Activated CD8-positive, alpha-beta T cell treated with anti-CD3 and anti-CD28 coated beads for 36 hours (primary cell): ENCODE measurements around the gene PDZRN4. TPM values are rescaled to one million over a fixed set of nuclear protein-coding genes. Genes with fewer than 3 reads are reported as not detected.

Source experiments
- ATAC-seq: fragments of 200-7000 bp; cut with Tn5 transposase; one replicate; pipeline ENCODE4 v1.10.0; 2021; ENCODE audit warnings: mild to moderate bottlenecking, moderate library complexity
- CTCF ChIA-PET: fragments of 350-600 bp; sonication (Branson Sonifier 250); formaldehyde crosslinking; loops from one replicate; lab custom pipeline; 2021; ENCODE audit warnings: antibody characterized with exemption; lab: Charles Lee
- POLR2A ChIA-PET: fragments of 350-600 bp; sonication (Branson Sonifier 250); formaldehyde crosslinking; loops from one replicate; lab custom pipeline; 2021; ENCODE audit warnings: antibody characterized with exemption; lab: Charles Lee
- DNase-seq: peaks from one replicate; pipeline ENCODE4 v3.0.0-alpha.2; 2020
- H3K27ac Mint-ChIP-seq: one replicate; pipeline ENCODE4 v1.8.0; 2021; ENCODE audit warnings: mild to moderate bottlenecking, mixed read lengths
- H3K27me3 Mint-ChIP-seq: one replicate; pipeline ENCODE4 v1.8.0; 2021; ENCODE audit warnings: mixed read lengths
- H3K36me3 Mint-ChIP-seq: one replicate; pipeline ENCODE4 v1.8.0; 2021; ENCODE audit warnings: low read depth, mixed read lengths
- H3K4me1 Mint-ChIP-seq: one replicate; pipeline ENCODE4 v1.8.0; 2021; ENCODE audit warnings: low read depth, mixed read lengths
- H3K4me3 Mint-ChIP-seq: one replicate; pipeline ENCODE4 v1.8.0; 2021; ENCODE audit warnings: mild to moderate bottlenecking, moderate library complexity, mixed read lengths
- H3K9me3 Mint-ChIP-seq: one replicate; pipeline ENCODE4 v1.8.0; 2021; ENCODE audit warnings: mixed read lengths
- intact Hi-C: fragments of 100-400 bp; cut with micrococcal nuclease; formaldehyde crosslinking; loops from one replicate; pipeline ENCODE4 v1.10.0; 2022
- total RNA-seq, 2 experiments: library from RNA; stranded (reverse); gene quantifications; one replicate each; pipeline ENCODE4 v1.2.3, GENCODE V29; 2021
- TF ChIP-seq, protein P1 (sequence below): fragments of 200-600 bp; IDR thresholded peaks from one replicate; pipeline ENCODE4 v1.8.0; 2022; ENCODE audit warnings: antibody characterized with exemption, mild to moderate bottlenecking

Gene PDZRN4
- total RNA-seq, 2 experiments from 2014 or later, result not detected

DNA sequence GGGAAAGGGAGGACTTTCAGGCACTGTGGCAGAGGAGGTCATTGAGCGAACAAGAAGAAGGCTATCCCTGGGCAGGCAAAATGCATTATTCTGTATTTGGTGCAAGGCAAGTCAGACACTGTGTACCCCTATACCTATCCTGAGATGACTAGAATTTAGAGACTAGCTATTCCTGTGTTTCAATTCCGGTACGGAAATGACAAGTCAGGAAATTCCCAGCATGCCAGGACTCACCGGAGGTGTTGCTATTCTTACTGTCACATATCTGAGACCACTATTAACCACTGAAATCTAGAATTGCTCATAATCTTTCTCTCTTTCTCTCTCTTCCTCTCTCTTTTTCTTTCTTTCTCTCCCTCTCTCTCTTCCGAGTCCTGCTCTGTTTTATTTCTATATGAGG lies 297.1 kb downstream of the PDZRN4 start:
- Mint-ChIP-seq H3K27me3 (no peaks in the 10 kb centered on the region), H3K36me3 (no peaks in the 10 kb centered on the region), H3K9me3 (no peaks in the 10 kb centered on the region), H3K4me1 (no peaks in the 10 kb centered on the region), H3K27ac (no peak overlapping the region), H3K4me3 (no peak overlapping the region)
- DNase-seq, result no peak
- ChIA-PET CTCF (no interaction called here), POLR2A (no interaction called here)
- ATAC-seq, result no peak
- TF ChIP-seq, protein P1, sequence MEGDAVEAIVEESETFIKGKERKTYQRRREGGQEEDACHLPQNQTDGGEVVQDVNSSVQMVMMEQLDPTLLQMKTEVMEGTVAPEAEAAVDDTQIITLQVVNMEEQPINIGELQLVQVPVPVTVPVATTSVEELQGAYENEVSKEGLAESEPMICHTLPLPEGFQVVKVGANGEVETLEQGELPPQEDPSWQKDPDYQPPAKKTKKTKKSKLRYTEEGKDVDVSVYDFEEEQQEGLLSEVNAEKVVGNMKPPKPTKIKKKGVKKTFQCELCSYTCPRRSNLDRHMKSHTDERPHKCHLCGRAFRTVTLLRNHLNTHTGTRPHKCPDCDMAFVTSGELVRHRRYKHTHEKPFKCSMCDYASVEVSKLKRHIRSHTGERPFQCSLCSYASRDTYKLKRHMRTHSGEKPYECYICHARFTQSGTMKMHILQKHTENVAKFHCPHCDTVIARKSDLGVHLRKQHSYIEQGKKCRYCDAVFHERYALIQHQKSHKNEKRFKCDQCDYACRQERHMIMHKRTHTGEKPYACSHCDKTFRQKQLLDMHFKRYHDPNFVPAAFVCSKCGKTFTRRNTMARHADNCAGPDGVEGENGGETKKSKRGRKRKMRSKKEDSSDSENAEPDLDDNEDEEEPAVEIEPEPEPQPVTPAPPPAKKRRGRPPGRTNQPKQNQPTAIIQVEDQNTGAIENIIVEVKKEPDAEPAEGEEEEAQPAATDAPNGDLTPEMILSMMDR, result no peak
- intact Hi-C loops, result no loop called here

DNA sequence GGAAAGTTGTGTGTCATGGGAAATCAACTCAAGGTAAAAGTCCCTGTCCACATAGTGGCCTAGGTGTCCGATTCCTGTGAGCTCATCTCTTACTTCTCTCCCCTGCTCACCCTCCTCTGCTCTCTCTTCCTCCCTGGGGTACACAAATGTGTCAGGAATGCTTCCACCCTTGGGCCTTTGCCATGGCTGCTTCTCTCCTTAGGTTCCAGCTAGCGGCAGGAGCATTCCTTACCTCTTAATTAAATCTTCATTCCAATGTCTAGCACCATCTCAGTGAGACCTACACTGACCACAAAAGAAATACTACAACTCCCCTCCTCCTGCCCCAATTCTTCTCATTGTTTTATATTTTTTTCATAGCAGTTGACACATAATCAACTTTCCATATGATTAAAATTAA lies 298.6 kb downstream of the PDZRN4 start:
- no peaks in the 10 kb centered on the region for H3K27me3 Mint-ChIP-seq
- no peaks in the 10 kb centered on the region for H3K4me1 Mint-ChIP-seq
- no peaks in the 10 kb centered on the region for H3K36me3 Mint-ChIP-seq
- H3K27ac Mint-ChIP-seq, result no peak overlapping the region
- POLR2A ChIA-PET, result no interaction called here
- CTCF ChIA-PET, result no interaction called here
- no peaks in the 10 kb centered on the region for H3K9me3 Mint-ChIP-seq
- intact Hi-C loops, result no loop called here
- no peak overlapping the region for H3K4me3 Mint-ChIP-seq
- no peak for DNase-seq
- ATAC-seq, result no peak
- TF ChIP-seq, protein P1, result no peak

DNA sequence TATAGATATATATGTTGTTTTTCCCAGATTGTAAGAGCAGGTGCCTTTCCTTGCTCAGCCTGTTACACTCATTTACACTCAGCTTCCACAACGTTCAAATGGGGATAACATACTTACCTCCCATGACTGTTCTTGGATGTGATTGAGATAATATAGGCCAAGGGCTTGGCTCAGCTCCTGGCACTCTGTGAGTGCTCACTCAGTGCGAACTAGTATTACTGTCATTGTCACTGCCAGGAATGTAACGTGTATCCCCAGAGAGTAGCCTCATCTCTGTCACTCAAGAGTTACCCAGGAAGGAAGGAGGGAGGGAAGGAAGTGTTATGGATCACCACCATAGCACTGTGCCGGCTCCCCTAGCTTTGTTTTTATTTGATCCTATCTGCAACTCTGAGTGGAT lies 307.9 kb downstream of the PDZRN4 start:
- H3K9me3 Mint-ChIP-seq, result no peaks in the 10 kb centered on the region
- POLR2A ChIA-PET, result no interaction called here

DNA sequence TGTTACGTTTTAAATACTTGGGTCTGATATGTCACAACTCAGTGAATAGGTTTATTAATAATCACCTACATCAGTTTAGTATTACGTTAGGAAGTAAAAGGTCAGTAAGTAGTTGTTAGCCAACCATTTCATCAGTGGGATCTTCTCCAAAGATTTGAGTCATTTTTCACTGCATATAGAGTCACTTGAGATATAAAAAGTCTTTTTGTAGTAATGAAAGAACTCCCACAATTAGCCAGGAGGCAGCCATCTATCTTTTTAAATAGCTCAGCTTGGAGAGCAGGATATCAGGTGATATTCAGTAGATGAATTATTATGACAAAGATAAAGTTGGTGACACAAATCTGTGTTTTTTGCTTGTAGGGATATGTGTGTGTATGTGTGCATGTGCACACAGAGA lies 309.3 kb downstream of the PDZRN4 start:
- POLR2A ChIA-PET, result no interaction called here
- Mint-ChIP-seq H3K27me3 (no peaks in the 10 kb centered on the region), H3K27ac (no peak overlapping the region), H3K36me3 (no peaks in the 10 kb centered on the region), H3K4me1 (no peaks in the 10 kb centered on the region), H3K4me3 (no peak overlapping the region), H3K9me3 (no peaks in the 10 kb centered on the region)
- TF ChIP-seq, protein P1, result no peak
- CTCF ChIA-PET, result interaction anchor here (1.0 kb wide), 1 partner anchor 13 kb away, joined by 3 read pairs; no protein-coding TSS in a partner anchor
- no peak for DNase-seq
- intact Hi-C loops, result no loop called here
- ATAC-seq, result no peak

More for the DNA sequence above, 307.9 kb downstream of the PDZRN4 start:
- Mint-ChIP-seq H3K27me3 (no peaks in the 10 kb centered on the region), H3K4me3 (no peak overlapping the region), H3K36me3 (no peaks in the 10 kb centered on the region), H3K27ac (no peak overlapping the region), H3K4me1 (no peaks in the 10 kb centered on the region)
- DNase-seq (no peak), ATAC-seq (no peak)
- CTCF ChIA-PET, result no interaction called here
- intact Hi-C loops, result no loop called here
- TF ChIP-seq, protein P1, result no peak

DNA sequence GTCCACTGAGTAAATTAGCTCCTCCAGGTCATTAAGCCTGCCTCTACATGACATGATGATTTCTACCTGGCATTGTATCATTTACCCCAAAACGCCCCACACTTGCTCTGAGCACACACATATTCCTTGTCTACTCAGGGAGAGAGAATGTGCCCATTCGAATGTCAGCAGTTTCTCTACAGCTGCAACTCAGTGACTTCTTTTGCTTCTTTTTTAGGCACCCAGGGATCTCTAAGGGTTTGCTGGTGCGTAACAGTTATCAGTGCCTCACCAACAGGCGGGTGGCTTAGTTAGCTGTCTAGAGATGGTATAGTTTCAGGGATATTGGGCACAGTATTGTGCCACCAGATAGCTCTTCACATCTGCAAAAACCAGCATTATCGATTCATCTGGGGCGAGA lies 316.9 kb downstream of the PDZRN4 start:
- no peaks in the 10 kb centered on the region for H3K4me1 Mint-ChIP-seq
- ChIA-PET POLR2A (no interaction called here), CTCF (no interaction called here)
- intact Hi-C loops, result no loop called here
- no peaks in the 10 kb centered on the region for H3K27me3 Mint-ChIP-seq
- ATAC-seq (no peak), DNase-seq (no peak)
- no peaks in the 10 kb centered on the region for H3K36me3 Mint-ChIP-seq
- H3K4me3 Mint-ChIP-seq, result no peak overlapping the region
- H3K27ac Mint-ChIP-seq, result no peak overlapping the region
- TF ChIP-seq, protein P1, result no peak
- no peaks in the 10 kb centered on the region for H3K9me3 Mint-ChIP-seq
